CD4-positive, alpha-beta T cell treated with Interleukin-17A for 1 hour (primary cell): ENCODE results near the gene BCL2L2.
"Not testable (repeated sequence)": the region's sequence is repeated elsewhere in the genome, so short reads cannot be mapped to it uniquely, and the experiment has no call there.

Experiments used
- DNase-seq: peaks from one replicate; pipeline ENCODE4 v3.0.0-alpha.2; 2020

The BCL2L2 gene

DNA sequence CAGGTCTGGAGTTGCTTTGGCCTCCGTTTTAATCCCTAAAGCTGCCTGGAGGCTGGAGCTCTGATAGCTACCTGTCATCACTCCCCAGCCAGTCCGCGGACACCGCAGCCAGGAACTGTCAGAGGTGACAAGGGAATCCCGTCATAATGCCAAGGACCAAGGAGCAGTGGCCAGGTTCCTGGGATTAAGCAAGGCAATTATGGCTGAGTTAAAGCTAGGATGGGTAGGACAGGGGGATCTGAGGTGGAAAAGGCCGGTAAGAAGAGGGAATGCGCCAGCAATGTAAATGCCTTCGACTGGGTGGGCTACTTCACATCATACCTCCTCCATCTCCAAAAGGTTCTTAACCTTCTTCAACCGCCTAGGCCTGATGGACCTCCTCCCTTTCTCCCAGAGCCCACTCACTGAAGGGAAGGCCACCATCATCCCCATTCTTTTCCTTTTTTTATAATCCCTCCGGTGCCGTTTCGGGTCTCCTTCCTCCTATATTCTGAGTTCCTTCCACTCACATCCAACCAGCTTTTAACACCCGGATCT is 5.9 kb upstream of the BCL2L2 start:
- peak; percentile 22 for DNase-seq

DNA sequence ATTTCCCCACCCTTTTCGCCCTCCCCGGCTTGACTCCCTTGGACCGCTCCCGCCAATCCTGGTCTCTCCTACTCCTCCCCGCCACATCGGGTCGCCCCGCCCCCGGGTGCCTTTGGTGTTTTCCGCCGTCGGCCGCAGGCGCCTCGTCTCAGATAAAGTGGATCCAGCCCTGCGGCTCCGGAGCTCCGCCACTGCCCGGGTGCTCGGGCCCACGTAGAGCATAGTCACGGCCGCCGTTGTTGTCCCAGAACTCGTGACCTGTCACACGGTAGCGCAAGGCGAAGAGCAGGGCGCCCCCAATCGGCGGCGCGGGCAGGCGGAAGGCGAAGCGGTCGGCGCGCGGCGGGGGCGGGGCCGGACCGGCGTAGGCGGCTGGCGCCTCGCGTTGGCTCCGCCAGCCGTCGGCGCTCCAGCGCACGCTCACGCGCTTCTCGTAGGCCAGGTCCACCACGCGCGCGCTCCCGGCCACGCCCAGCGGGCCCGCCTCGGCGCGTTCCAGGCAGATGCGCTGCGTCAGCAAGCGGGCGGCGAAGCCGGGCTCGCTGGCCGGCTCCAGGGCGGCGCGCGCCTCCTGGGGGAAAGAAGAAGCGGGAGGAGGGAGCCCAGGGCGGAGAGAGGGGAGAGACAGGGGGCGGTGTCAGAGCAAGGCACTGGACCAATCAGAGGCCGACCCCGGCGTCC is 5.2 kb upstream of the BCL2L2 start:
- peak; percentile 97 for DNase-seq

DNA sequence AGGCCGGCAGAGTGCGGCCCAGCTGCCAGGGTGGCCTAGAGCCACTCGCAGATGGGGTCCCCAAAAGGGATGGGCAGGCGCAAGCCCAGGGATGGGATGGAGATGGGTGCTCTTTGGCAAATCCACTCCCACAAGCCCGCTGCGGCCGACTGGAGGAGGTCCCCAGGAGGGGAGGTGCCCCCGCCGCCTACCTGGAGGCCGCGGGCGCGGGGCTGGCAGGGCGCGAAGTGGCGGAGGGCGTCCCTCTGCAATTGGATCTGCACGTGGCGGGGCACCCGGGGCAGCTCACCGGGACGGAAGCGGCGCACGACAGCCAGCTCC is 4.7 kb upstream of the BCL2L2 start:
- no peak for DNase-seq

DNA sequence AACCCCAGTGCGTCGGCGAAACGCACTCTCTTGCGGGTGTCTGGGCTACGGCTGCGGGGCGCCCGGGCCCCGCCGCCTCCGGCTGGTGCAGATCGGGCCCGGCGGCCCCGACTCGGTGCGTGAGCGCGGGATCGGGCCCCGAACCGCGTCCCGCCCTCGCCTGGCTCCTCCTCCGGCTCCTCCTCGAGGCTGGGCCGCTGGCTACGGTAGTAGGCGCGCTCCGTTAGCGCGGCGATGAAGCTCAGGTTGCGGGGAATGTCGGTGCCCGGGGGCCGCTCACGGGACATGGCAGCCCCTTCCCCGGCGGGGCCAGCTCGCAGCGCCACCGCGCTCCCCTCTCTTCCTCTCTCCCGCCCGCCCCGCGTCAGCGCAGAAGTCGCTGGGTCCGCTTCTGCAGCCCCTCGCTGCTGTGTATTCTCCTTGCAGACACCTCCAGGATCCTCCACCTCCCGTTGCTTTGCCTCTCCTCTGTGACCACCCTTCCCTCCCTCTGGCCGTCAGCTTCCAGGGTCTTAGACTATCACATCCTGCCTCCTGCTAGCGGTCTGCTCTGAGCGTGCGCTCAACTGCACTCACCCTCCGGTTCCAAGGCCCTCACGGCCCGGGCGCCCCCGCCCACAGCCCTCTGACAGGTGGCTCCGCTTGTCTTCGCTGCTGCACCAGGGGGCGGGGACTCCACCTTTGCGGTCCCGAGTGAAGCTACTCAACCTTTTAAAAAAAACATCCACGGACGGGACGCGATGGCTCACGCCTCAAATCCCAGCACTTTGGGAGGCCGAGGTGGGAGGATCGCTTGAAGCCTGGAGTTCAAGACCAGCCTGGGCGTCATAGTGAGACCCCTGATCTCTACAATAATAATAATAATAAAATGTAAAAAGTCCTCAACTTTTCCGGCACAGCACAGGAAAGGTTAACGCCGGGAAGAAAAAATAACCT is 4.1 kb upstream of the BCL2L2 start, which contains the start of gene PPP1R3E:
PPP1R3E (minus strand) TSS at position 570 of the 936 bp plus-strand sequence; CDS start at position 287, 283 bp downstream.
- DNase-seq: peak; percentile 88

DNA sequence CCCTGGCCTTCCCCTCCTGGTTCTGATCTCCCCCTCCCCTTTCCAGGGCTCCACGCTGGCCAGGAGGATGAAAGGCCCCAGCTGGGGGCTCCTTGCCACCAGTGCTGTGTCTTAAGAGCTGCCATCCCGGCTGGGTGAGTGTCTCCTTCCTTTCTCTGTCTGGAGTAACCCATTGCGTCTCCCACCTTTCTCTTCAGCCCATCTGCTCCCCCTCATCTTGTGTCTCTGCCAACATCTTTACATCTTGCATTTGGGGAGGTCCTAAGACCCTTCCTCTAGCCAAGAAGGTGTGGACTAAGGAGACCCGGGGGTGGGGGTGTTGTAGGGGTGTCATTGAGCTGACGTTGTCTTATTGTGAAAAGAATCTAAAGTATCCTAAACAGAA is 505 bp downstream of the BCL2L2 start:
- no peak for DNase-seq

DNA sequence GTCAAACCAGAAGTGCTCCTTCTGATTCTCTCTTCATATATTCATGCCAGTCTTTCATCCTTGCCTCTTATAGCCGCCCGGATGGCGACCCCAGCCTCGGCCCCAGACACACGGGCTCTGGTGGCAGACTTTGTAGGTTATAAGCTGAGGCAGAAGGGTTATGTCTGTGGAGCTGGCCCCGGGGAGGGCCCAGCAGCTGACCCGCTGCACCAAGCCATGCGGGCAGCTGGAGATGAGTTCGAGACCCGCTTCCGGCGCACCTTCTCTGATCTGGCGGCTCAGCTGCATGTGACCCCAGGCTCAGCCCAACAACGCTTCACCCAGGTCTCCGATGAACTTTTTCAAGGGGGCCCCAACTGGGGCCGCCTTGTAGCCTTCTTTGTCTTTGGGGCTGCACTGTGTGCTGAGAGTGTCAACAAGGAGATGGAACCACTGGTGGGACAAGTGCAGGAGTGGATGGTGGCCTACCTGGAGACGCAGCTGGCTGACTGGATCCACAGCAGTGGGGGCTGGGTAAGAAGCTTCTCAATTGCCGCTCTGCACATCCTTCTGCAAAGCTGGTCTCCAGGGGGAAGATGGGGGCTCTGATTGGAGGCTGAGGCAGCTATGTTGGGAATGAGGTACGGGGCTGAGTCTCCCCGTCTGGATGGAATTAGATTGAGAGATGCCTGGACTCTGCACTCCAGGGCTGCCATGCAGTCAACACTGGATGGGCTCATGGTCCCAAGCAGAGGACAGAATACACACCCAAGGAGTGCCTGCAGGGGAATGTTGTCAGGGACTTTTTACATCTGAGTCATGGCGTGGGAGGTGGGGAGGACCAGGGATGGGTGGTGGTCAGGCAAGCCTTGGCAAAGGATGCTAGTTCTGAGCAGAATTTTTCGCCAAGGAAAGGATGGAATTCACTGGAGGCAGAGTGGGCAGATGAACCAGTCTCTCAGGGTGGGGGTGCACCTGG is 1.3 kb downstream of the BCL2L2 start:
- no peak for DNase-seq

DNA sequence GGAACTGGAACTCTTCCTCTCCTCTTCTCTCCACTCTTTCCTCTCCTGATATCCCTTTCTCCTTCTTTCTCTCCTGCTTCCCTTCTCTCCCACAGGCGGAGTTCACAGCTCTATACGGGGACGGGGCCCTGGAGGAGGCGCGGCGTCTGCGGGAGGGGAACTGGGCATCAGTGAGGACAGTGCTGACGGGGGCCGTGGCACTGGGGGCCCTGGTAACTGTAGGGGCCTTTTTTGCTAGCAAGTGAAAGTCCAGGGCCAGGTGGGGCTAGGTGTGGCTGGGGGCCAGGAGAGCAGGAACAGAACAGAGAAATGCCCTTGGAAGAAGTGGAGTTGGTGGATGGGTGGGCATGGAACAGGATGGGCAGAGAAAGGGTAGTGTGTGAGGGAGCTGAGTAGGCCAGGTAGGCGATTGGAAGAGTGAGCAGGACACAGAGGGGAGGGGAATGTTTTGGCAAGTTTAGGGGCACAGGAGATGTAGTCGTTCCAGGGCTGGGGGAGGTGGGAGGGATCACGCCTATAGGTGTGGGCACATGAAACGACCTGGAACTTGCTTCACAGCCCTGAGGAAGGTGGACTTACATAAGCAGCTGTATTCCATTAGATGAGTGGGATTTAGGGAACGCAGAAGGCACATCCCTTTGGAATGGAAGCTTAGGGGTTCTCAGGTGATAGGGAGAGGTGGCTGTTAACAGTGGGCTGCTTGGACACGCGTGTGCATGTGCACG is 2.2 kb downstream of the BCL2L2 start:
- DNase-seq: no peak

DNA sequence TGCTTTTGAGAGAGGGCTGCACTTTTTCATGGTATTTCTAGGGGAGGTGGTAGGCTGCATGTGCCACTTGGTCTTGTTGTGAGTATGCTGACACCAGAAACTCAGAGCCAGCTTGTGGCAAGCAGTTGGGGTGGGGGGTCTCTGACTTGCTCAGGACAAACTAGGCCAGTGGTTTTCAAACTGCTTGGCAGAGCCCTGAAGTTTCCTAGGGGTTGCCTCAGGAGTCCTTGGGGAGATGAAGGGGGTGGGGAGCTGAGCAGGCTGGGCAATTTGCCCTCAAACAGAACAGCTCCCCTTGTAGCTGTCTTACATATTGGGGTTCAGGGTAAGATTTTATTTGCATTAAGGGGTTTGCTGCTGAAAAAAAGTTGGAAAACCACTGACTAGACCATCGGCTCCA is 3.9 kb downstream of the BCL2L2 start:
- no peak for DNase-seq

DNA sequence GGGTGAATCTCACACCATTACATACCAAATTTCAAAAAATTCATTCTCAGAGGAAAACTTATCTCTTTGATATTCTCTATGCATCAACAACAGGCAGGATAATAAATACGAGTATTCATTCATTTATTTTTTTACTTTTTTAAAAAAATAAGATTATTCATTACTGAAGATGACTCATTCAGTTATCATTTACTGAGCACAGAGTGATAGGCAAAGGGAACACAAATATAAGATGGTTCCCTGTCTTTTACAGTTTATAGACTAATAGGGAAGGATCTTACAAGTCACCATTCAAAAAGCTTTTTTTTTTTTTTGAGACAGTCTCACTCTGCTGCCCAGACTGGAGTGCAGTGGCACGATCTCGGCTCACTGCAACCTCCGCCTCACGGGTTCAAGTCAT is 9.7 kb downstream of the BCL2L2 start:
- no peak for DNase-seq

DNA sequence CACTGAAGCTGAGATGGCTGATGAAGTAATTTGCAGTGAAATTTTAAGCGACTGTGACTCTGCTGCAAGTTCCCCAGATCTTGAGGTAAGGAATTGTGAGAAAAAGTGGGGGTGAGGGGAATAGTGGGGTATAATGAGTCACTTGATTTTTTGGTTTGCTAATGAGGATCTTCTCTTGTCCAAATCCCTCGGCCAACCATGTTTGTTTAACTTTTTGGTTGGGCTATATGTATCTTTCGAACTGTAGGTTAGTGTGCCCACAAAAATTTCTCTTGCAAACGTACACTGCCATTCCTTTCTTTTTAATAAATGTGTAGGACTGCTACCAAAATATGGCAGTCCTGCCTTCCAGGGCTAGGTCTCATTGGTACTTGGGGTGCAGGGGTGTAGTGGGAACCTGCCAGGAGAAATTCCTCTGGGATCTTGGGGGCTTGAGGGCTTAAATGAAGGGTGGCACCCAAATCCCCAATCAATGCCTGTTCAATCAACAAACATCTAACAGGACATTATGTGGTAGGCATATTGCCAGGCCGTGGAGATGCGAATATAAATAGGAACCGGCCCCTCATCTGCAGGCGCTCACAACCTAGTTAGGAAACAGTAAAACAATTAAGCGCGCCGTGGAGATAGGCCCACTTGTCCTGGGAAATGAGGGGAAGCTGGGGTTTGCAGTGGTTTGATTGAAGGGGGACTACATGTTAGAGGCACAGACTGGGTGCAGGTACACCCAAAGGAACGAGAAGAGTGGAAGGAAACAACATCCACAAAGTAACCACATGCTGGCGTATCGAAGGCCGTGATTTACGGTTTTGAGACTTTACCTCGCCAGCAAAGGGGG is 13.3 kb downstream of the BCL2L2 start:
- DNase-seq: no peak

DNA sequence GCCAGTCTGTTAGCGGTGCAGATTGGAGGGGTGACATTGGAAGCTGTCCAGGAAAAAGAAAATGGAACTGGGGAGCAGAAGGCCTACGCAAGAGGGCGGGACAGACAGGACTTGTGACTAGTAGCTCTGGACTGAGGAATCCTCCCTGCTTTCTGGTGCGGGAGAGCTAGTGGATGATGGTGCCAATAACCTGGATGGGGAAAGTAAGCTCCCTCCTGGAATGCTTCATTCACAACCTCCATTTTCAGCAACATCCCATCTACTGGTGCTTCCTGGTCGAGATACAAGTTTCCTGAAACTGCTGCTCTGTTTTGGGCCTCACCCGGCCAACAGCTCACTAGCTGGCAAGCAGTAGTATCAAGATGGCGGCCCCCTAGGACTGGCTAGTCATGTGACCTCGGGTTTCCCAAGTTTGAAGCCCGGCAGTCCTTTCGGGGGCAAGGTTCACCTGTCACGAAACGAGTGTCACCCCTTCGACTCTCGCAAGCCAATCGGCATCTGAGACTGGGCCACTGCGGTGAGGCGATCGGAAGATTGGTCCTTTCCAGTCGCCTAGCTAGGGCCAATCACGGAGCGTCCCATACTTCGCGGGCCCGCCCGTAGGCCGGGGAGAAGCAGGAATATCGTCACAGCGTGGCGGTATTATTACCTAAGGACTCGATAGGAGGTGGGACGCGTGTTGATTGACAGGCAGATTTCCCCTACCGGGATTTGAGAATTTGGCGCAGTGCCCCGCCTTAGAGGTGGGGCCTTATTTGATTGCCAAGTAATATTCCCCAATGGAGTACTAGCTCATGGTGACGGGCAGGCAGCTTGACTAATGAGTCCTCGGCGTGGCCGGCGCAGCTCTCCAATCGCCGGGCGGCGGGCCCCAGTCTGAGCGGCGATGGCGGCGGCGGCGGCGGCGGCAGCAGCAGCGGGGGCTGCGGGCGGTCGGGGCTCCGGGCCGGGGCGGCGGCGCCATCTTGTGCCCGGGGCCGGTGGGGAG is 14.2 kb downstream of the BCL2L2 start, which contains the start of gene PABPN1:
PABPN1 (plus strand) TSS at position 874 of the 988 bp plus-strand sequence; CDS start at position 887, 13 bp downstream.
- peak; percentile 100 for DNase-seq

DNA sequence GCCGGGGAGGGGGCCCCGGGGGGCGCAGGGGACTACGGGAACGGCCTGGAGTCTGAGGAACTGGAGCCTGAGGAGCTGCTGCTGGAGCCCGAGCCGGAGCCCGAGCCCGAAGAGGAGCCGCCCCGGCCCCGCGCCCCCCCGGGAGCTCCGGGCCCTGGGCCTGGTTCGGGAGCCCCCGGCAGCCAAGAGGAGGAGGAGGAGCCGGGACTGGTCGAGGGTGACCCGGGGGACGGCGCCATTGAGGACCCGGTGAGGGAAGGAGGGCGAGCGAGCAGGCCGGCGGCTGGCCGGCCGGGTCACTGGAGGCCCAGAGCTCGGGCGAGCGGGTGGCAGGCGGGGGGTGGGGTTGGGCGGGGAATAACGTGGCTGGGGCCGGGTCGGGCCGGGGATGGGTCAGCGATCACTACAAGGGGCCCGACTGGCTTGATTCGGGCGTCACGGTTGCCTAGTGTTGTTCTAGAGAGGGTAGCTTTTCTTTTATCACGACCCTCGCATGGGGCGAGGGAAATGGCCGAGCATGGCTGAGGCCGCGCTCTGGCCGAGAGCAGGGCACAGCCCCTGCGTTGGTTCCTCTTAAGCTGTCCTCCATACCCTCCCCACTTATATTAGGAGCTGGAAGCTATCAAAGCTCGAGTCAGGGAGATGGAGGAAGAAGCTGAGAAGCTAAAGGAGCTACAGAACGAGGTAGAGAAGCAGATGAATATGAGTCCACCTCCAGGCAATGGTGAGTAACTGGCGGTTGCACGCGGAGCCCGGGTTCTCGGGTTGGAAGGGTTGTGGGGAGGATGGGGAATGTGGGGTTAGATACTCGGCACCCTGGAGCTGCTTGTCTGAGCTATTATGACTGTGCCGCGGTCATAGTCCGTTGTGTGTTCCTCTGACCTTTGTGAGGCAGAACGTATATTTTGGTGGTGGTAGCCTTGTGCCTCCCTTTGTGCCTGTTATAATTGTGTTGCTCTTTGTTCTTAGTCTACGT is 15.2 kb downstream of the BCL2L2 start:
- peak; percentile 50 for DNase-seq

DNA sequence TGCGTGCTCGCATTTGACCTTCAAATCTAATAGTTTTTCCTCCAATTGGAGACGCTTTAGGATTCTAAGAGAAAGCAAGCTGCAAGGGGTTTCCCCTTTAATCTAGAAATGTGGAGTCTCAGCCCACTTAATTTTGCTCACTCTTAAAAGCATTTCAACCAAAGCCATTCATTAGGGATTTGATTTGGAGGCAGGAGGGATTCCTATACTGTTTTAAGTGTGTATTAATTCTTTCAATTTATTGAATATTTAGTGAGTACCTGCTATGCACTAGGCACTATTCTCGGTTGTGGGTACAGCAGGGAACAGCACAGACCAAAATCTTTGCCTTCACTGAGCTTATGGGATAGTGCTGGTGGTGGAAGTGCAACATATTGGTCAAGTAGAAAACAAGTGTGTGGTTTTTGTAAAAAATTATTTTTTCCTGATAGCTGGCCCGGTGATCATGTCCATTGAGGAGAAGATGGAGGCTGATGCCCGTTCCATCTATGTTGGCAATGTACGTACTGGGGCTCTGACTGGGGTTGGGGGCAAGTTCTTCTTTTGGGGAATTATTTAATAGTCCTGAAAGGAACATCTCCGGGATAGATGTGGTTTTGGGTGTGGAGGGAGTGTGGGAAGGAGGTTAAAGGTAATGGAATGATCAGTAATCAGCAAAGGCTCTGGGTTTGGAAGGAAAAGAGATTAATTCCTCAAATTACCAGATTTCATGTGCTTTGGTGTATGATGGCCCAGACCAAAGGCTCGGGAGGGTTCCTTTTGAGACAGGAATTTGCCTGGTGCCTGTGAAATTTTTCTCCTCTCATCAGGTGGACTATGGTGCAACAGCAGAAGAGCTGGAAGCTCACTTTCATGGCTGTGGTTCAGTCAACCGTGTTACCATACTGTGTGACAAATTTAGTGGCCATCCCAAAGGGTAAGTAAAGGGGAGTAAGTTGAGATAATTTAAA is 16.2 kb downstream of the BCL2L2 start:
- DNase-seq: no peak

DNA sequence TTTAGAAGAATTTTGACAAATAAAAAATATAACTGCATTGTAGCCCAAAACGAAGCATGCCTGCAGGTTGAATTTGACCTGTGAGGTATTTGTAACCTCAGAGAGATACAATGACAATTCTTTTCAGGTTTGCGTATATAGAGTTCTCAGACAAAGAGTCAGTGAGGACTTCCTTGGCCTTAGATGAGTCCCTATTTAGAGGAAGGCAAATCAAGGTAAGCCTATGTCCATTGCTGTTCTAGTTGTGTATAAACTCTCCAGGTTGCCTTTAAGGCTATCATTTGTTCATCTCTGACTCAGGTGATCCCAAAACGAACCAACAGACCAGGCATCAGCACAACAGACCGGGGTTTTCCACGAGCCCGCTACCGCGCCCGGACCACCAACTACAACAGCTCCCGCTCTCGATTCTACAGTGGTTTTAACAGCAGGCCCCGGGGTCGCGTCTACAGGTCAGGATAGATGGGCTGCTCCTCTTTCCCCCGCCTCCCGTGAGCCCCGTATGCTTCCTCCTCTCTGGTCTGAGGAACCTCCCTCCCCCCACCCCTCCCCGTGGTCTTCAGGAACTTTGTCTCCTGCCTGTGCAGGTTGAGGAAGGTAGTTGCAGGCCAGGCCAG is 17.3 kb downstream of the BCL2L2 start:
- DNase-seq: no peak

DNA sequence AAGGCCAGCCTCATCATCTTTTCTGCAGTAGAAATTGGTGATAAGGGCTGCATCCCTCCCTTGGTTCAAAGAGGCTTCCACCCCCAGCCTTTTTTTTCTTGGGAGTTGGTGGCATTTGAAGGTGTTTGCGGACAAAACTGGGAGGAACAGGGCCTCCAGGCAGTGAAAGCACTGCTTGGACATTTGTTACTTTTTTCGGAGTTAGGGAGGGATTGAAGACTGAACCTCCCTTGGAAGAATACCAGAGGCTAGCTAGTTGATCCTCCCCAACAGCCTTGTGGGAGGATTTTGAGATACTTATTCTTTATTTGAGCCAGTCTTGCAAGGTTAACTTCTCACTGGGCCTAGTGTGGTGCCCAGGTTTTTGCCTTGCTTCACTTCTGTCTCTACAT is 17.8 kb downstream of the BCL2L2 start:
- no peak for DNase-seq

DNA sequence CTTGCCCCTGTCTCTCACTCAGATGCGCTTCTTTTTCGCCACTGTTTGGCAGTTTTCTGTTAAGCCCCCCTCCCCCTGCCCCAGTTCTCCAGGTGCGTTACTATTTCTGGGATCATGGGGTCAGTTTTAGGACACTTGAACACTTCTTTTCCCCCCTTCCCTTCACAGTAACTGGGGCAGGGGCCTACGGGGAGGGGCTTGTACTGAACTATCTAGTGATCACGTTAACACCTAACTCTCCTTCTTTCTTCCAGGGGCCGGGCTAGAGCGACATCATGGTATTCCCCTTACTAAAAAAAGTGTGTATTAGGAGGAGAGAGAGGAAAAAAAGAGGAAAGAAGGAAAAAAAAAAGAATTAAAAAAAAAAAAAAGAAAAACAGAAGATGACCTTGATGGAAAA is 18.4 kb downstream of the BCL2L2 start:
- no peak for DNase-seq

DNA sequence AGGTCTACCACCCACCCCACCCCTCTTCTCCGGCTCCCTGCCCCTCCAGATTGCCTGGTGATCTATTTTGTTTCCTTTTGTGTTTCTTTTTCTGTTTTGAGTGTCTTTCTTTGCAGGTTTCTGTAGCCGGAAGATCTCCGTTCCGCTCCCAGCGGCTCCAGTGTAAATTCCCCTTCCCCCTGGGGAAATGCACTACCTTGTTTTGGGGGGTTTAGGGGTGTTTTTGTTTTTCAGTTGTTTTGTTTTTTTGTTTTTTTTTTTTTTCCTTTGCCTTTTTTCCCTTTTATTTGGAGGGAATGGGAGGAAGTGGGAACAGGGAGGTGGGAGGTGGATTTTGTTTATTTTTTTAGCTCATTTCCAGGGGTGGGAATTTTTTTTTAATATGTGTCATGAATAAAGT is 19.1 kb downstream of the BCL2L2 start:
- DNase-seq: not testable (repeated sequence)
